HG03457 (cell line): ENCODE results near the gene DPP10.
"Not testable (repeated sequence)": the region's sequence is repeated elsewhere in the genome, so short reads cannot be mapped to it uniquely, and the experiment has no call there.

Source experiments
- ATAC-seq: cut with Tn5 transposase; IDR thresholded peaks from one replicate; pipeline ENCODE4 v1.9.1; 2021; ENCODE audit warnings: moderate number of reproducible peaks; ENCODE audit not compliant: unreplicated experiment

DPP10 gene

GRCh38 chr2:114709936-114710850 lies 267.8 kb downstream of the DPP10 start:
- ATAC-seq: no peak

GRCh38 chr2:114714313-114714712 lies 271.9 kb downstream of the DPP10 start:
- no peak for ATAC-seq

GRCh38 chr2:114717049-114717448 lies 274.6 kb downstream of the DPP10 start:
- ATAC-seq: no peak

- no peak for ATAC-seq
Measured at GRCh38 chr2:114724454-114724853, 282.0 kb downstream of the DPP10 start.

GRCh38 chr2:114727012-114727411 lies 284.6 kb downstream of the DPP10 start:
- no peak for ATAC-seq

- no peak for ATAC-seq
Measured at GRCh38 chr2:114728372-114728771, 285.9 kb downstream of the DPP10 start.

- ATAC-seq: no peak
Measured at GRCh38 chr2:114729026-114729425, 286.6 kb downstream of the DPP10 start.

- ATAC-seq: no peak
Measured at GRCh38 chr2:114735126-114735525, 292.7 kb downstream of the DPP10 start.

- ATAC-seq: no peak
Measured at GRCh38 chr2:114742245-114742644, 299.8 kb downstream of the DPP10 start.

- no peak for ATAC-seq
Measured at GRCh38 chr2:114745700-114746099, 303.3 kb downstream of the DPP10 start.

- not testable (repeated sequence) for ATAC-seq
Measured at GRCh38 chr2:114748175-114748574, 305.7 kb downstream of the DPP10 start.

- ATAC-seq: no peak
Measured at GRCh38 chr2:114752425-114752824, 310.0 kb downstream of the DPP10 start.

GRCh38 chr2:114753145-114753544 lies 310.7 kb downstream of the DPP10 start:
- no peak for ATAC-seq

GRCh38 chr2:114754907-114755563 lies 312.6 kb downstream of the DPP10 start:
- ATAC-seq: no peak

GRCh38 chr2:114762376-114762775 lies 319.9 kb downstream of the DPP10 start:
- ATAC-seq: no peak

- no peak for ATAC-seq
Measured at GRCh38 chr2:114762986-114763385, 320.5 kb downstream of the DPP10 start.

GRCh38 chr2:114769110-114769509 lies 326.7 kb downstream of the DPP10 start:
- no peak for ATAC-seq

GRCh38 chr2:114769991-114770390 lies 327.6 kb downstream of the DPP10 start:
- ATAC-seq: no peak

GRCh38 chr2:114784046-114784445 lies 341.6 kb downstream of the DPP10 start:
- ATAC-seq: no peak

GRCh38 chr2:114784890-114785583 lies 342.6 kb downstream of the DPP10 start:
- ATAC-seq: no peak

- ATAC-seq: no peak
Measured at GRCh38 chr2:114786901-114787300, 344.5 kb downstream of the DPP10 start.

GRCh38 chr2:114787486-114787885 lies 345.0 kb downstream of the DPP10 start:
- no peak for ATAC-seq
